HG02571 (cell line): ENCODE data around the gene CBL.

Experiments used
- ATAC-seq: cut with Tn5 transposase; IDR thresholded peaks from one replicate; pipeline ENCODE4 v1.9.1; 2021; ENCODE audit warnings: mild to moderate bottlenecking, moderate library complexity; ENCODE audit not compliant: unreplicated experiment

The CBL gene

GRCh38 chr11:119263352-119263940 lies 57.3 kb downstream of the CBL start:
- no peak for ATAC-seq

- ATAC-seq: no peak
Measured at GRCh38 chr11:119266063-119266462, 59.9 kb downstream of the CBL start.

GRCh38 chr11:119266517-119267255 lies 60.5 kb downstream of the CBL start:
- ATAC-seq: no peak

GRCh38 chr11:119267645-119268044 lies 61.5 kb downstream of the CBL start:
- no peak for ATAC-seq

- ATAC-seq: no peak
Measured at GRCh38 chr11:119273721-119274120, 67.6 kb downstream of the CBL start.

GRCh38 chr11:119277660-119278059 lies 71.5 kb downstream of the CBL start:
- ATAC-seq: no peak

GRCh38 chr11:119282495-119282894 lies 76.4 kb downstream of the CBL start:
- no peak for ATAC-seq

GRCh38 chr11:119284344-119285157 lies 78.4 kb downstream of the CBL start:
- no peak for ATAC-seq

- no peak for ATAC-seq
Measured at GRCh38 chr11:119285431-119285830, 79.3 kb downstream of the CBL start.

GRCh38 chr11:119288219-119288618 lies 82.1 kb downstream of the CBL start:
- no peak for ATAC-seq

GRCh38 chr11:119290894-119291497 lies 84.9 kb downstream of the CBL start:
- ATAC-seq: no peak

GRCh38 chr11:119293461-119293860 lies 87.3 kb downstream of the CBL start:
- ATAC-seq: no peak

GRCh38 chr11:119295178-119295577 lies 89.0 kb downstream of the CBL start:
- ATAC-seq: no peak

GRCh38 chr11:119297938-119298337 lies 91.8 kb downstream of the CBL start:
- no peak for ATAC-seq

GRCh38 chr11:119298726-119299125 lies 92.6 kb downstream of the CBL start:
- ATAC-seq: no peak

GRCh38 chr11:119299416-119299815 lies 93.3 kb downstream of the CBL start:
- ATAC-seq: no peak

- ATAC-seq: no peak
Measured at GRCh38 chr11:119300198-119300964, 94.2 kb downstream of the CBL start.

GRCh38 chr11:119303227-119303718 lies 97.1 kb downstream of the CBL start:
- no peak for ATAC-seq

GRCh38 chr11:119305556-119306372 lies 99.6 kb downstream of the CBL start:
- no peak for ATAC-seq
